Stomach (tissue), 9 donors: ENCODE results near the gene ITGAV. TPM values are rescaled to one million over a fixed set of nuclear protein-coding genes. Genes with fewer than 3 reads are reported as not detected.
A peak's percentile ranks its signal among the peaks of the same experiment; 100 is the strongest.

ENCODE experiments used
- DNase-seq, 2 donors: peaks; one replicate each; pipeline versions ENCODE4 v3.0.0 to v3.0.0-alpha.2; 2013 to 2019
- H3K27ac ChIP-seq, 5 donors: fragments of 200-600 bp in 4 of 5; sonication (generic) in 4 of 5; one replicate each; pipeline ENCODE4 v1.5.1; 2013 to 2019; ENCODE audit warnings: mild to moderate bottlenecking in 1 of 5, moderate library complexity in 1 of 5
- H3K27me3 ChIP-seq, 3 donors: fragments of 200-600 bp; sonication (generic); one replicate each; pipeline ENCODE4 v1.5.1; 2017 to 2019; ENCODE audit warnings: mixed run types in 1 of 3
- H3K36me3 ChIP-seq, 4 donors: fragments of 200-600 bp; sonication (generic); 1 replicate in 3 of 4; 2 replicates in 1 of 4; pipeline ENCODE4 v1.5.1; 2016 to 2019
- H3K4me1 ChIP-seq, 4 donors: fragments of 200-600 bp; sonication (generic); one replicate each; pipeline ENCODE4 v1.5.1; 2016 to 2019
- H3K4me3 ChIP-seq, 4 donors: fragments of 200-600 bp; sonication (generic) in 3 of 4; one replicate each; pipeline ENCODE4 v1.5.1; 2016 to 2019; ENCODE audit warnings: mild to moderate bottlenecking in 1 of 4
- H3K9me3 ChIP-seq, 4 donors: fragments of 200-600 bp; sonication (generic); one replicate each; pipeline ENCODE4 v1.5.1; 2016 to 2019
- CTCF ChIP-seq, 7 experiments: fragments of 450-650 bp in 4 of 7; fragments of 200-600 bp in 3 of 7; sonication (generic) in 3 of 7; IDR thresholded peaks; one replicate each; pipeline ENCODE4 v1.5.1; 2016 to 2019; ENCODE audit warnings: antibody characterized with exemption in 7 of 7, control low read depth in 2 of 7, mild to moderate bottlenecking in 1 of 7
- EP300 ChIP-seq: sonication (generic); formaldehyde crosslinking; IDR thresholded peaks from one replicate; pipeline ENCODE4 v1.6.1; 2017; ENCODE audit warnings: antibody characterized with exemption
- POLR2A ChIP-seq, 4 donors: fragments of 450-650 bp; IDR thresholded peaks; one replicate each; pipeline ENCODE4 v1.6.1; 2016; ENCODE audit warnings: antibody characterized with exemption in 4 of 4, control low read depth in 2 of 4, mild to moderate bottlenecking in 1 of 4, moderate library complexity in 1 of 4
- POLR2AphosphoS5 ChIP-seq, 3 donors: sonication (generic); formaldehyde crosslinking; IDR thresholded peaks; one replicate each; pipeline ENCODE4 v1.6.1; 2016; ENCODE audit warnings: antibody characterized with exemption in 3 of 3
- WGBS, 5 donors: extraction: QIAGEN DNeasy Blood & Tissue Kit in 3 of 5; methylation state at CpG; one replicate each; pipeline versions ENCODE4 v1.1.5 to v1.1.7; 2013 to 2018; 5-methylcytosine and 5-hydroxymethylcytosine counted together
- intact Hi-C: fragments of 100-400 bp; cut with DNase I; formaldehyde crosslinking; loops from one replicate; pipeline ENCODE4 v1.15.1; 2023; ENCODE audit warnings: low total_unique reads
- polyA plus RNA-seq, 3 donors: library from polyadenylated mRNA; stranded (reverse); fragments of 200-250 nt; gene quantifications; one replicate each; pipeline ENCODE4 v1.2.3, GENCODE V29; 2013
- total RNA-seq, 5 donors: library from RNA; depleted of rRNA; stranded (reverse); fragments of >200 nt; gene quantifications; one replicate each; pipeline versions ENCODE4 v1.1.0 to v1.2.3, GENCODE V29; 2014 to 2016
- donor health status: healthy with polysubstance abuse.
- donor health status: Bipolar disorder and iron deficiency.
- donor health status: healthy.

ITGAV gene
- total and polyA plus RNA-seq, 8 donors, result 7.8 to 393 (median 75.5) TPM

GRCh38 chr2:186584053-186584452 is 5.8 kb upstream of the ITGAV start:
- no peak for DNase-seq
- WGBS, 5 donors, result 93 to 100% (median 100%) methylated on average over 1 of the region's 1 CpG
- Histone ChIP-seq H3K4me1 (peaks cover 0 to 7% (median 6%) of the 10 kb centered on the region in 4 donors), H3K9me3 (no peaks in the 10 kb centered on the region), H3K27me3 (no peaks in the 10 kb centered on the region), H3K27ac (no peak overlapping the region), H3K4me3 (no peak overlapping the region), H3K36me3 (no peaks in the 10 kb centered on the region)
- intact Hi-C loops, result no loop called here
- TF ChIP-seq EP300, result no peak
- TF ChIP-seq POLR2A (IDR thresholded peaks at IDR 0.05), result no peak
- no peak for TF ChIP-seq CTCF (IDR thresholded peaks at IDR 0.05)
- no peak for TF ChIP-seq POLR2AphosphoS5 (IDR thresholded peaks at IDR 0.05)

- H3K36me3 ChIP-seq, result no peaks in the 10 kb centered on the region
- no peak overlapping the region for H3K4me3 ChIP-seq
- H3K27me3 ChIP-seq, result no peaks in the 10 kb centered on the region
- peak overlapping the region in 2 of 5 donors; percentile 97 to 99 for H3K27ac ChIP-seq
- WGBS, 5 donors, result 96 to 100% (median 97%) methylated on average over 9 of the region's 9 CpGs
- DNase-seq, result no peak
- no peak for TF ChIP-seq POLR2AphosphoS5 (IDR thresholded peaks at IDR 0.05)
- no peak for TF ChIP-seq POLR2A (IDR thresholded peaks at IDR 0.05)
- no peak for TF ChIP-seq EP300
- TF ChIP-seq CTCF (IDR thresholded peaks at IDR 0.05), result no peak
- H3K4me1 ChIP-seq, result peaks cover 0 to 34% (median 20%) of the 10 kb centered on the region in 4 donors
- H3K9me3 ChIP-seq, result no peaks in the 10 kb centered on the region
- intact Hi-C loops, result no loop called here
These were observed 1.4 kb upstream of the ITGAV start for GRCh38 chr2:186588421-186588820.

- DNase-seq, result peak in 1 of 2 donors; percentile 30
- WGBS, 5 donors, result 11 to 17% (median 14%) methylated on average over 14 of the region's 14 CpGs
- Histone ChIP-seq H3K27ac (peak overlapping the region; percentile 95 to 99 (median 97)), H3K4me1 (peaks cover 5 to 40% (median 24%) of the 10 kb centered on the region in 4 donors), H3K9me3 (no peaks in the 10 kb centered on the region), H3K4me3 (peak overlapping the region; percentile 77 to 90 (median 81)), H3K27me3 (no peaks in the 10 kb centered on the region), H3K36me3 (no peaks in the 10 kb centered on the region)
- TF ChIP-seq CTCF (IDR thresholded peaks at IDR 0.05) (no peak), EP300 (no peak), POLR2A (IDR thresholded peaks at IDR 0.05) (no peak), POLR2AphosphoS5 (IDR thresholded peaks at IDR 0.05) (no peak)
- intact Hi-C loops, result no loop called here
These were observed 780 bp upstream of the ITGAV start for GRCh38 chr2:186588940-186589611.

GRCh38 chr2:186590350-186590758 is 498 bp downstream of the ITGAV start:
- peaks cover 7 to 53% (median 35%) of the 10 kb centered on the region in 4 donors for H3K4me1 ChIP-seq
- no peak for TF ChIP-seq POLR2A (IDR thresholded peaks at IDR 0.05)
- TF ChIP-seq CTCF (IDR thresholded peaks at IDR 0.05), result no peak
- no peak for TF ChIP-seq EP300
- TF ChIP-seq POLR2AphosphoS5 (IDR thresholded peaks at IDR 0.05), result no peak
- DNase-seq, result peak in 1 of 2 donors; percentile 80
- 0 to 1% (median 0%) methylated on average over 1 to 32 of the region's 32 CpGs for WGBS, 5 donors
- intact Hi-C loops, result no loop called here
- no peaks in the 10 kb centered on the region for H3K27me3 ChIP-seq
- peak overlapping the region; percentile 95 to 99 (median 97) for H3K27ac ChIP-seq
- no peaks in the 10 kb centered on the region for H3K36me3 ChIP-seq
- H3K4me3 ChIP-seq, result peak overlapping the region; percentile 77 to 90 (median 81)
- H3K9me3 ChIP-seq, result no peaks in the 10 kb centered on the region
